HPDE6-E6E7 (cell line): ENCODE results near the gene MT1F.
A peak's percentile ranks its signal among the peaks of the same experiment; 100 is the strongest.
"Not testable (repeated sequence)": the region's sequence is repeated elsewhere in the genome, so short reads cannot be mapped to it uniquely, and the experiment has no call there.

ENCODE experiments used
- DNase-seq: peaks from one replicate; pipeline ENCODE4 v3.0.0; 2011; ENCODE audit warnings: missing footprints; ENCODE audit errors: extremely low spot score

MT1F gene

DNA sequence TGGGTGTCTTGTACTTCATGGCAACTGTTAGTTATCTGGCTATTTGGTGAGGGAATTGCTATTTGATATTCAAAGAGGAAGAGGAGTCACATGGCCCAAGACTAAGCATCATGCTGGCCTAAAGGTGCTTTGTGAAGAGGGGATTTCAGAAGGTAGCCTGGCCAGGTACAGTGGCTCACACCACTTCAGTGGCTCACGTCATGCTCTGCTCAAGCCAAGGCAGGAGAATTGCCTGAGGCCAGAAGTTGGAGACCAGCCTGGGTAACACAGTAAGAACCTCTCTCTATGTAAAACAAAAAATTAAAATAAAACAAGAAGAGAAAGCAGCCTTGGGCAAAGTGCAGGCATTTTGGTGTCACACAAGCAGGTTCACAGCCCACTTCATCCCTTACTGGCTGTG is 12.4 kb upstream of the MT1F start:
- DNase-seq: no peak

DNA sequence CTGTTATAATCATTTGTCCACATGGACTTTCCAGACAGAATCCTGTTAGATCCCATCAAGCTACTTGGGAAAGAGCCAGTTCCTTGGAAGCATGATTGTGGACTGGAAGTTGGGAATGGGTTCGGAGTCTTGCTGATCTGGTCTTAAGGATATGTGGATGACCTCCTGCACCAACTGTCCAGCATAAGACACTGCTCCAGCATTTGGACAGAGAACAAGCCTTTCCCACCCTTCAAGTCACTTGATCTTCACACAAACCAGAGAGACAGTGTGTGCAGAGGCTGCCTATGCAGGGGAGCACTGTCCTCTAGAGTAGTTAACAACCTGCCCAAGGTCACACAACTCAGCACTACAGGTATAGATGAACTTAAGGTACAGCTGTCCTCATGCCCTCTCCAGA is 11.9 kb upstream of the MT1F start:
- DNase-seq: no peak

DNA sequence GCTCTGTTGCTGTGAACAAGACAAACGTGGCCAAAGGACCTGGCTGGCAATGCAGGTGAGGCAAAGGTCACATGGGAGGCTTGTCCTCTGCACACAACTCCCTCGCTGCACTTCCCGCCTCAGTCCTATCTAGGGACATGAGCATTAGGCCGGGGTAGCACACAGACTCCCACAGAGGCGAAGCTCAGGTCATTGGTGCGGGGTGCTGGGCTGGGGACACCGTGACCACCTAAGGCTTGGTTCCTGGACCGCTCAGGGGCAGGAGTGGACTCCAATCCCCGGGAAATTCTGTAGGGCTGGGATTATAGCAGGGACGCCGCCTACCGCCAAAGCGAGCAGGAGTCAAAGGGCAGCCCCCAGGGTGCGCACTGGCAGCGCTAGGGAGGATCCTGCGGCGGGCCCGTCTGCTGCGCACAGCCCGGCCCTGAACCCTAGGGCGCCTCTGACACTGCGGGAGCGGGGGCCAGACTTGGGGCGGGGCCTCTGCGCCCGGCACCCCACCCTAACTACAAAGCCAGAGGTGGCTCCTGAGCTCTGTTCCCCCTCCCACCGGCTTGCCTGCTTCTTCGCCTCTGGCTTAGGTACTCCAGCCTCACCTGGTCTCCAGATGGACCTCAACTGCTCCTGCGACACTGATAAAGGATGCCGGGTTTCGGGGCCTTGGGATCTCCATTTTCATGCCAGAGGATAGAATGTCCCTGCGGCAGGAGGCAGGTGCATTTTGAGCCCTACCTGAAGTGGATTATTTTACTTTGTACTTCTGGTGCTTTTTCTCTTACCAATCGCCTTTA is 9.9 kb upstream of the MT1F start:
- no peak for DNase-seq

DNA sequence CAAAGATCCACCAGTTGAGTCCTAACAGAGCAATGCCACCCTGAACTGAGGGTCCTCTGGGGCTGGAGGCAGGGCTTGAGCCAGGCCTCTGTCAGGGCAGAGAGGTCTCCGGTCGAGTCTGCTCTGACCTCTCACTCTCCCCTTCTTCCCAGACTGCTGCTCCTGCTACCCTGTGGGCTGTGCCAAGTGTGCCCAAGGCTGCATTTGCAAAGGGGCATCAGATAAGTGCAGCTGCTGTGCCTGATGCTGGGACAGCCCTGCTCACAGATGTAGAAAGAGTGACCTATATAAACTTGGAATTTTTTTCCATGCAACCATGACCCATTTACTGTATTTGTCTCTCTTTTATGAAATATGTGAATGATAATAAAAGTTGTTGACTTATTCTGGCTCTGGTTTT is 8.5 kb upstream of the MT1F start:
- DNase-seq: no peak

DNA sequence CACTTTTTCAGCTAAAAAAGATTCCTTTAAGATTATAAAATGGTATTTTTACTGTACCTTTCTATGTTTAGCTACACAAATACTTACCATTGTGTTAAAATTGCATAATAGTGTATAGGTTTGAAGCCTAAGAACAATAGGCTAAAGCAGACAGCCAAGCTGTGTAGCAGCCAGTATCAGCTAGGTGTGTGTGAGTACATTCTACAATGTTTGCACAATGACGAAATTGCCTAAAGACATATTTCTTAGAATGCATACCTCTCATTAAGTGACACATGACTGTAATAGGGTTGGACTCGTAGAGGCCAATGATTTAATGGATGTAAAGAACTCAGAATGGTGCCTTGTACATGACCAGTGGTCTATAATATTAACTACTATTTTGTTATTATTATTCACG is 7.9 kb upstream of the MT1F start:
- peak; percentile 60 for DNase-seq

DNA sequence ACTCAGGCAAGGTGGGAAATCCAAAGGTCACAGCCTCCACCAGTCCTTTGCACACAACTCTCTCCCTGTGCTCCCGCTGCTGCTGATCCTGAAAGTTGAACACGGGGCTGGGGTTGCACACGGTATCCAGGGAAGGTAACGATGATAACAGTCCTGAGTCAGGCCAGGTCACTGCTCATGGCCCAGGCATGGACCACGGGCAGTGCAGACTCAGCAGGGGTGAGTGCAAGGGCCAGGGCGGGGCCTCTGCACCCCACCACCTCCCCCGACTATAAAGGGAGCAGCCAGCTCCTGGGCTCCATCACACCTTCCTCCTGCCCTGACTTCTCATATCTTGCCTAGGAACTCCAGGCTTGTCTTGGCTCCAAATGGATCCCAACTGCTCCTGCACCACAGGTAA is 6.2 kb upstream of the MT1F start, which contains the start of gene MT1B:
Gene MT1B (plus strand): TSS at position 301 of the 400 bp plus-strand sequence. CDS start 68 bp downstream, at position 369.
- no peak for DNase-seq

DNA sequence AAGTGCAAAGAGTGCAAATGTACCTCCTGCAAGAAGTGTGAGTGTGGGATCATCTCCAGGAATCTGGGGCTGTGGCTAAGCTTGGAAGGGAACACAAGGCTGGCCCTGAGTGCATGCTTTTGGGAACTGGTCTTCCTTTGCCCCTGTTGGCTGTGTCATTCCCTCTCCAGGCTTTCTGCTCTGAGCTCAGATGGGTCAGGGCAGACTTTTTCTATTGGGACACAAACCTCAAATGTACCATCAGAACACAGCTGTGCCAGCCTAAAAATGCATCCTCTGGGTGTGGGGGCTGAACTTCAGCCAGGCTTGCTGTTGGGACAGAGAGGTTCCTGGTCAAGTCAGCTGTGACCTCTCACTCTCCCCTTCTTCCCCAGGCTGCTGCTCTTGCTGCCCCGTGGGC is 5.2 kb upstream of the MT1F start:
- DNase-seq: no peak

DNA sequence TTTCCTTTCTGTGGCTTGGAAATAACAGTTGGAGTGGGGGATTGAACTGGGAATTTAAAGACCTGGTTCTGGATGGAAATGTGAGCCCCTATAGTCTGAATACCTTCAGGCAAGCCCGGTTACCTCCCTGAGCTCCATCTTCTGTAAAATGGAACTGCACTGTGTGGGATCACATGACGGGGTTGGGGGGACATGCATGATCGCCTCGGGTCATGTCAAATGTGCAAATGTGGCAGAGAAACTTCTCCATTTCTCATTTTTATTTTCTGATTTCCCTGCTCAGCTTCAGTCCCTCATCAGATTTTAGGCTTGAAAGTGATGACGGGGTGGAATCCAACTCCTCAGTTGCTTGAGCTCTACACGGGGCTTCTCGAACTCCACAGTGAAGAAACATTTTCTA is 4.5 kb upstream of the MT1F start:
- DNase-seq: no peak

DNA sequence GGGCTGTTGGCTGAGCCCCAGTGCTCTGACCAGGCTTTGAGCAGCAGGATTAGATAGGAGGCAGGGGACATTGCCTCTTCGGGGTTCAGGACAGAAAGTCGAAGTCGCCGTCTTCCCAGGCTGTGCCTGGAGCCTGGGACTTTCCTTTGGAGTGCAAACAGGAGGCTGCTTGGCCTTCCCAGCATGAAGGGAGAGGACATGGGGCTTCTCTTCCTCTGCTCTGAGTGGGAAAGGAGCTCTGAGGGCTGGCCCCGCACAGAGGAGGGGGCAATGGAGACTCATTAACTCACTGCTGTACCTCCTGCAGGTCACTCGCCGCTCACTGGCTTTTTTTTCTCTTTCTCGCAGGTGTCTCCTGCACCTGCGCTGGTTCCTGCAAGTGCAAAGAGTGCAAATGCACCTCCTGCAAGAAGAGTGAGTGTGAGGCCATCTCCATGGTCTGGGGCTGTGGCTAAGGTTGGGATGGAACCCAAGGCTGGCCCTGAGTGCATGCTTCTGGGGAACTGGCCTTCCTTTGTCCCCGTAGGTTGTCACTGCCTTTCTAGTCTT is 642 bp downstream of the MT1F start:
- no peak for DNase-seq

DNA sequence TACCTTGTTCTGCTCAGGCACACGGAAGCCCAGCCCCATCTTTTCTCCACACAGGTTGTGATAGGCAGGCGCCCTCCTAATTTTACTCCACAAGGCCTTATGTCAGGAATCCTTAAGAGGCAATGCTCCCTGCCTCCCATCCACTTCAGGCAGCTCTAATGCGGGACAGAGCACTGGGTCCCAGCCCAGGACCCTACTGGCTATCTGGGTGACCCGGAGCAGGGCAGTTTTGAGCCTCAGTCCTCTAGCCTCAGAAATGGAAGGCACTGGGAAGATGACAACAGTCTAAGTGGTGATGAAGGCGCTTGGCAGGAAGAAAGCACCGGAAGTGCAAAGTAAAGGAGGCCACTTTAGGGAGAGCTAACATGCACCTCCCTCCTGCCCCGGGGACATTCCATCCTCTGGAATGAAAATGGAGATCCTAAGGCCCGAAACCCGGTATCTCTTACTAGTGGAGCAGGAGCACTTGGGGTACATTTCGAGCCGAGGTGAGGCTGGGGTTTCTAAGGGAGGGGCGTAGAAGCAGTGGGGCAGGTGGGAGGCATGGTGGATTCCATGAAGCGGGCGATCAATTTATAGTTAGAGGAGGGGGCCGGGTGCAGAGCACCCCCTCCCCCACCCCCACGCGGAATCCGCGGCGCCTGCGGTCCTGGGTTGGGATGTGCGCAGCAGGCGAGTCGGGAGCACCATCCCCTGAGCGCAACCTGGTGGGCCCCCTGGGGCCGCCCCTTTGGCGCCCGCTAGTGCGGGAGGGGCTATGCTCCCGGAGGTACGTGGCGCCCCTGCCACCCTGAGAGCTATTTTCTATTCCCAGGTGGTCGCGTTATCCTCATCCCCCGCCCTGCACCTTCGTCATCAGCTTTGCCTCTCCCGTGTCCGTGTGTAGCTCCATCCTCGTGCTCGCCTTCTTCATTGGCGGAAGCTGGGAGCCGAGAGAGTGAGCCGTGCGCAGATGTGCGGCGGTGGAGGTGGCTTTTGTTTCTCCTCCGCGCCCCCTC is 4.9 kb downstream of the MT1F start:
- DNase-seq: no peak

DNA sequence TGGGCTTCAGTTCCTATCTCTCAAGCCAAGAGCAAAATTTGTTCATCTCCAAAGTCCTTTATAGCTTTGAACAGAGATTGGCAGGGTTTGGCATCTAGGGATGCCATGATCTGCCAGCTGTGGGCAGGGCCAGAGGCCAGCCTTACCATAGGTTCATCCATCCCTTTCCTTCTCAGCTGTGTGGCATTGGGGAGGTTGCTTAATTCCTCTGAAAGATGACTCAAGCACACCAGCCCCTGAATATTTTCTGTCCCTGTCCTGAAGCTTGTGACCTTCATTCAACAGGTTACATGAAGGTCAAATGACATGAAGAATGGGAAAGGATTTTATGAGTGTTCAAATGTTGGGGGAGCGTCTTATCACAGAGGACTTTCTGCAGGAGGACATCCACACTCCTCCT is 6.7 kb downstream of the MT1F start:
- DNase-seq: no peak

DNA sequence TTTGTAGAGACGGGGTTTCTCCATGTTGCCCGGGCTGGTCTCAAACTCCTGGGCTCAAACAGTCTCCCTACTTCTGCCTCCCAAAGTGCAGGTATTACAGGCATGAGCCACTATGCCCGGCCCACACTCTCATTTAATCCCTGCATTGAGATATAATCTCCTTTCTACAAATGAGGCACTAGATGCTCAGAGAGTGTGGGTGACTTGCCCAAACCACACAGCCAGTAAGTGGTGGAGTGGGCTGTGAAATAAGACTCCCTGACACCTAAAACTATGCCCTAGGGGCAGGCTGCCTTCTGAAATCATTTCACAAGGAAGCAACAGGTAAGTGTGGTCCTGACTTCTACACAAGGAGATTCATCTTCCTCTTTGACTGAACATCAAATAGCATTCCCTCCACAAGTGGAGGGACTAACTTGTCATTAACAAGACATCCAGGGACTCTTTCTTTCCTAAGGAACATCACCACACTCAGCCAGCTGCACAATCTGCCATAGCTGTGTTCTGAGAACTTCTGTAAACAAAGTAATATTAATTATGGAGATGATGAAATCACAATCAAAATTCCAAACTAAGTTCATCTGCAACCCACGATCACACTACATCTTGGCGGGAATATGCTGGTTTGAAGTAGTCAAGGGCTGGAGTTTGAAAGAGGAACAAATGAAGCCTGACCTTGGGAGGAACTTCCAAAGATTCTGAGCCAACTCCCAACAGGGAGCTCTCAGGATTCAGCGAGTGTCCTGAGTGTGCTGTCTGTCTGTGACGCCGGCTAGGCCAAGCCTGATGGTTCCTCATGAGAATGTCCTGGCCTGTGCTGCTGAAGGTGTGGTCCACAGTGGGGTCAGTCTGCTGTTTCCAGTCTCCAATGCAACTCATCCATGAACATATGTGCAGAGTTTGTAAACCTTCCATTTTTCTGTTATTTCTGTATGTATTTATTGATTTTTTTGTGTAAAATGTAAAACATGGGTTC is 7.8 kb downstream of the MT1F start:
- not testable (repeated sequence) for DNase-seq

DNA sequence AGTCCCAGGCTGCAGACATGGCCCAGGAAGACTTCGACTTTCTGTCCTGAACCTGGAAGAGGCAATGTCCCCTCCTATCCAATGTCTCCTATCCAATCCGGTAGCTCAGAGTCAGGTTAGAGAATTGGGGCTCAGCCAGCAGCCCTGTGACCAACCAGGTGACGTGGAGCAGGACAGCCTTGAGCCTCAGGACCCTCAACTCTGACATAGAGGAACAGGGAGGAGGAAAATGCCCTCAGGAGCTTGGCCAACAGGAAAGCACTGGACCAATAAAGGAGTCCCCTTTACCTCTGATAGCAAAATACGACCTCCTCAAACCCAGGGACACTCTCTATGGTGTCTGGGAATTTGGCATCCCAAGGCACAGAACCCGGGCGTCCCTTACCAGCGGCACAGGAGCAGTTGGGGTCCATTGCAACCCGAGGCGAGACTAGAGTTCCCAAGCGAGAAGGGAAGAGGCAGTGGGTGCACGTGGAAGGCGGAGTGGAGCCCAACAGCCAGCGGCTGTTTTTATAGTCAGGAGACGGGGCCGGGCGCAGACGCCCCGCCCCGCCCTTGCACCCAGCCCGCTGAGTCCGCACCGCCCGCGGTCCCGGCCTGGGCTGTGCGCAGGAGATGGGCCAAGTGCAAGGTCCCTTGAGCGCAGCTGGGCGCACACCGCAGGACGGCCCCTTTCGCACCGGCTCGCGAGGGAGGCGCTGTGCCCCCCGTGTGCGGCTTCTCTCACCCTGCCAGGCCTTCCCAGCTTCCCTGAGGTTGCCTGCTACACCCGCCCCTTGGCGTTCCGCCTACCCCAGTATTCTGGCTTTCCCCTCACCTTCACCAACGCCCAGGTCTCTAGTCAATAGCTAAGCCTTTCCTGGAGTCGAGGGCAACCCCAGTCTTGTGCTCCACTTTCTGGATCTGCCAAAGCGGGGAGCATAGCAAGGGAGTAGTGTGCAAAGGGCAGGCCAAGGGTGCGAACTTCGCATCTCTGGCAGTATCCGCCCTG is 10.1 kb downstream of the MT1F start, which contains the start of gene MT1G:
Gene MT1G (minus strand): TSS at position 485 of the 991 bp plus-strand sequence. CDS start 72 bp downstream, at position 413.
- no peak for DNase-seq

DNA sequence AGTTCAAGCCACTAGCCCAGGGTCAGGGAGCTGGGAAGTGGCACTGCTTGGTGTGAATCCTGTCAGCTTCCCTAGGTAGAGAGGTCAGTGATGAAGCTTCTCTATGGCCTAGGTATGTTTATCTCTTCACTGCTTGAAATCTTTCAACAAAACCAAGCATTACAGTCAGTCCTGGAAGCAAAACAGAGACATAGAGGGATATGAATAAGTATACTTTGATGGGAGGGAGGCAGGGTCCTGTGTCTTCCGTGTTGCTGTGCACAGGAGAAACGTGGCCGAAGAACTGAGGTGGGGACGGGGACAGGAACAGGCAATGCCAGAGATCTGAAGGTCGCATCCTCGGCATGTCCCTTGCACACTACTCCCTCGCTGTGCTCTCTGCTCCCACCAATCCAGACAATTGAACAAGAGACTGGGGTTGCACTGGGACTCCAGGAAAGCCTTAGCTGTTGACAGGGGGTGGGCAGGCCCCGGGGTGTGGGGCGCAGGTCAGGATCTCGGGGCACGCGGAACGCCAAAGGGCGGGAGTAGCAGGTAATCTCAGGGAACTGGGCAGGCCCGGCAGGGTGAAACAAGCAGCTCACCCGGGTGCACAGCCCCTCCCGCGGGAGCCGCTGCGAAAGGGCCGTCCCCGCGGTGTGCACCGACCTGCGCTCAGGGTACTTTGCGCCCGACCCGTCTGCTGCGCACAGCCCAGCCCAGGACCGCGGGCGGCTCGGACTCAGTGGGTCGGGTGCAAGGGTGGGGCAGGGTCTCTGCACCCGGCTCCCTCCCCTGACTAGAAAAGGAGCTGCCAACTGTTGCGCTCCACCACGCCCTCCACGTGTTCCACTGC is 11.5 kb downstream of the MT1F start, which contains the start of gene MT1H:
Gene MT1H (plus strand): TSS at position 810 of the 835 bp plus-strand sequence. CDS start 71 bp downstream, outside the sequence.
- no peak for DNase-seq

DNA sequence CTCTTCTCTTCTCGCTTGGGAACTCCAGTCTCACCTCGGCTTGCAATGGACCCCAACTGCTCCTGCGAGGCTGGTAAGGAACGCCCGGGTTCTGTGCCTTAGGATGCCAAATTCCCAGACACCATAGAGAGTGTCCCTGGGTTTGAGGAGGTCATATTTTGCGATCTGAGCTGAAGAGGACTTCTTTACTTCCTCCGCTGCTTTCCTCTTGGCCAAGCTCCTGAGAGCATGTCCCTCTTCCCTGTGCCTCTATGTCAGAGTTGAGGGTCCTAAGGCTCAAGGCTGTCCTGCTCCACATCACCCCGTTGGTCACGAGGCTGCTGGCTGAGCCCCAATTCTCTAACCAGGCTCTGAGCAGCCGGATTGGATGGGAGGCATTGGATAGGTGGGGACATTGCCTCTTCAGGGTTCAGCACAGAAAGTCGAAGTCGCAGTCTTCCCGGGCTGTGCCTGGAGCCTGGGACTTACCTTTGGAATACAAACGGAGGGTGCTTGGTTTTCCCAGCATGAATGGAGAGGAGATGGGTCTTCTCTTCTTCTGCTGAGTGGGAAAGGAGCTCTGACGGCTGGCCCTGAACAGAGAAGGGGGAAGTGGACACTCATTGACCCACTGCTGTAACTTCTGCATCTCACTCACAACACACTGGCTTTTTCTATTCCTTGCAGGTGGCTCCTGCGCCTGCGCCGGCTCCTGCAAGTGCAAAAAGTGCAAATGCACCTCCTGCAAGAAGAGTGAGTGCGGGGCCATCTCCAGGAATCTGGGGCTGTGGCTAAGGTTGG is 12.3 kb downstream of the MT1F start:
- no peak for DNase-seq

DNA sequence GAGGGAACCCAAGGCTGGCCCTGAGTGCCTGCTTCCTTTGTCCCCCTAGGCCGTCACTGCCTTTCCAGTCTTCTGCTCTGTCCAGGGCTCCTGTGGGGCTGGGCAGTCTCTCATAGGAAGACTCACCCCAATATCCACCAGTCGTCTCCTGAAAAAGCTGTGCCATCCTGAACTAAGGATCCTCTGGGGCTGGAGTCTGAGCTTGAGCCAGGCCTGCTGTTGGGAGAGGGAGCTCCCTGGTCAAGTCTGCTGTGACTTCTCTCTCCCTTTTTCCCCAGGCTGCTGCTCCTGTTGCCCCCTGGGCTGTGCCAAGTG is 12.8 kb downstream of the MT1F start:
- DNase-seq: no peak

DNA sequence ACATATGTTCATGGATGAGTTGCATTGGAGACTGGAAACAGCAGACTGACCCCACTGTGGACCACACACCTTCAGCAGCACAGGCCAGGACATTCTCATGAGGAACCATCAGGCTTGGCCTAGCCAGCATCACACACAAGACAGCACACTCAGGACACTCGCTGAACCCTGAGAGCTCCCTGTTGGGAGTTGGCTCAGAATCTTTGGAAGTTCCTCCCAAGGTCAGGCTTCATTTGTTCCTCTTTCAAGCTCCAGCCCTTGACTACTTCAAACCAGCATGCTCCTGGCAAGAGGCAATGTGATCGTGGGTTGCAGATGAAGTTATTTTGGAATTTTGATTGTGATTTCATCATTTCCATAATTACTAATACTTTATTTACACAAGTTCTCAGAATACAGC is 13.9 kb downstream of the MT1F start:
- not testable (repeated sequence) for DNase-seq

DNA sequence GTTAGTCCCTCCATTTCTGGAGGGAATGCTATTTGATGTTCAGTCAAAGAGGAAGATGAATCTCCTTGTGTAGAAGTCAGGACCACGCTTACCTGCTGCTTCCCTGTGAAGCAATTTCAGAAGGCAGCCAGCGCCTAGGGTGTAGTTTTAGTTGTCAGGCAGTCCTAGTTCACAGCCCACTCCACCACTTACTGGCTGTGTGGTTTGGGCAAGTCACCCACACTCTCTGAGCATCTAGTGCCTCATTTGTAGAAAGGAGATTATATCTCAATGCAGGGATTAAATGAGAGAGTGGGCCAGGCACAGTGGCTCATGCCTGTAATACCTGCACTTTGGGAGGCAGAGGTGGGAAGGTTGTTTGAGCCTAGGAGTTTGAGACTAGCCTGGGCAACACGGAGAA is 14.4 kb downstream of the MT1F start:
- not testable (repeated sequence) for DNase-seq
